ENCODE results near the gene ORAI1. TPM values are rescaled to one million over a fixed set of nuclear protein-coding genes. Genes with fewer than 3 reads are reported as not detected.
A peak's percentile ranks its signal among the peaks of the same experiment; 100 is the strongest.

Gene ORAI1
- total RNA-seq, 5 donors from 2014 or later (not counting 1 experiment from before 2014, with no cell fraction given), result 38.9 to 76.5 (median 59.0) TPM

- Mint-ChIP-seq H3K36me3 (no peaks in the 10 kb centered on the region), H3K9me3 (no peaks in the 10 kb centered on the region), H3K4me3 (no peak overlapping the region), H3K4me1 (peaks cover 6 to 12% (median 8%) of the 10 kb centered on the region in 3 donors), H3K27me3 (no peaks in the 10 kb centered on the region), H3K27ac (no peak overlapping the region)
- POLR2A ChIA-PET, result interaction anchor here (0.6 to 0.7 kb wide), 3 partner anchors 8 to 213 kb away, joined by 4 to 9 read pairs (median 4); no protein-coding TSS in a partner anchor
- peak in 5 of 35 experiments; percentile 13 to 37 (median 21) for DNase-seq
- Histone ChIP-seq H3K27me3 (replicated peaks in 1 of 2; ENCODE audit: control insufficient read depth in 2 of 2, extremely low read depth in 1 of 2, insufficient read depth in 2 of 2, low read length in 1 of 2) (no peaks in the 10 kb centered on the region), H3K4me1 (ENCODE audit: control insufficient read depth in 1 of 2, extremely low read depth in 1 of 2, insufficient read depth in 2 of 2, low read length in 2 of 2) (peaks cover 0 to 15% of the 10 kb centered on the region in 2 experiments), H3K27ac (ENCODE audit: low read length) (no peak overlapping the region), H3K9me3 (no peaks in the 10 kb centered on the region), H3K36me3 (ENCODE audit: control insufficient read depth in 2 of 2, extremely low read depth in 1 of 2, insufficient read depth in 1 of 2, low read length in 1 of 2) (no peaks in the 10 kb centered on the region), H3K4me3 (ENCODE audit: control insufficient read depth in 1 of 2, extremely low read depth in 1 of 2, low read length in 1 of 2) (no peak overlapping the region)
- peak in 1 of 4 experiments; percentile 36 for ATAC-seq (replicated peaks in 1 of 4)
- 100% methylated on average over 1 of the region's 9 CpGs for WGBS (ENCODE audit: insufficient coverage)
- CTCF ChIA-PET, result interaction anchor here (0.6 to 1.0 kb wide), 4 partner anchors 63 to 1323 kb away, joined by 3 to 10 read pairs (median 4); partner anchors contain the start of gene RNU4-2 (in 1 of the 2)
These were observed 11.4 kb upstream of the ORAI1 start for GRCh38 chr12:121614872-121615467.

- Mint-ChIP-seq H3K27ac (no peak overlapping the region), H3K9me3 (no peaks in the 10 kb centered on the region), H3K36me3 (no peaks in the 10 kb centered on the region), H3K4me3 (no peak overlapping the region), H3K4me1 (peaks cover 0 to 14% (median 8%) of the 10 kb centered on the region in 3 donors), H3K27me3 (no peaks in the 10 kb centered on the region)
- ATAC-seq (replicated peaks in 1 of 4), result no peak
- POLR2A ChIA-PET, result no interaction called here
- H3K27me3 ChIP-seq (replicated peaks in 1 of 2; ENCODE audit: control insufficient read depth in 2 of 2, extremely low read depth in 1 of 2, insufficient read depth in 2 of 2, low read length in 1 of 2), result no peaks in the 10 kb centered on the region
- H3K27ac ChIP-seq (ENCODE audit: low read length), result no peak overlapping the region
- H3K9me3 ChIP-seq, result no peaks in the 10 kb centered on the region
- 100% methylated on average over 1 of the region's 5 CpGs for WGBS (ENCODE audit: insufficient coverage)
- no peaks in the 10 kb centered on the region for H3K36me3 ChIP-seq (ENCODE audit: control insufficient read depth in 2 of 2, extremely low read depth in 1 of 2, insufficient read depth in 1 of 2, low read length in 1 of 2)
- no peak overlapping the region for H3K4me3 ChIP-seq (ENCODE audit: control insufficient read depth in 1 of 2, extremely low read depth in 1 of 2, low read length in 1 of 2)
- peaks cover 0 to 12% of the 10 kb centered on the region in 2 experiments for H3K4me1 ChIP-seq (ENCODE audit: control insufficient read depth in 1 of 2, extremely low read depth in 1 of 2, insufficient read depth in 2 of 2, low read length in 2 of 2)
- no peak for DNase-seq
- CTCF ChIA-PET, result interaction anchor here in 1 of 2 donors (0.7 kb wide), 1 partner anchor 652 kb away, joined by 3 read pairs; no protein-coding TSS in a partner anchor
These were observed 7.6 kb upstream of the ORAI1 start for GRCh38 chr12:121618659-121619233.

GRCh38 chr12:121620333-121620891 lies 5.9 kb upstream of the ORAI1 start:
- ChIA-PET POLR2A (no interaction called here), CTCF (interaction anchor here in 1 of 2 donors (0.7 kb wide), 1 partner anchor 109 kb away, joined by 3 read pairs; no protein-coding TSS in a partner anchor)
- no peaks in the 10 kb centered on the region for H3K9me3 ChIP-seq
- no peaks in the 10 kb centered on the region for H3K27me3 Mint-ChIP-seq
- no peaks in the 10 kb centered on the region for H3K27me3 ChIP-seq (replicated peaks in 1 of 2; ENCODE audit: control insufficient read depth in 2 of 2, extremely low read depth in 1 of 2, insufficient read depth in 2 of 2, low read length in 1 of 2)
- ATAC-seq (replicated peaks in 1 of 4) (no peak), DNase-seq (no peak)
- H3K36me3 Mint-ChIP-seq, result no peaks in the 10 kb centered on the region
- H3K4me3 ChIP-seq (ENCODE audit: control insufficient read depth in 1 of 2, extremely low read depth in 1 of 2, low read length in 1 of 2), result no peak overlapping the region
- no peak overlapping the region for H3K27ac ChIP-seq (ENCODE audit: low read length)
- WGBS (ENCODE audit: insufficient coverage), result 100% methylated on average over 2 of the region's 8 CpGs
- no peak overlapping the region for H3K4me3 Mint-ChIP-seq
- no peak overlapping the region for H3K27ac Mint-ChIP-seq
- no peaks in the 10 kb centered on the region for H3K9me3 Mint-ChIP-seq
- H3K4me1 Mint-ChIP-seq, result peaks cover 8 to 15% (median 9%) of the 10 kb centered on the region in 3 donors
- H3K4me1 ChIP-seq (ENCODE audit: control insufficient read depth in 1 of 2, extremely low read depth in 1 of 2, insufficient read depth in 2 of 2, low read length in 2 of 2), result peaks cover 5 to 12% of the 10 kb centered on the region in 2 experiments
- no peaks in the 10 kb centered on the region for H3K36me3 ChIP-seq (ENCODE audit: control insufficient read depth in 2 of 2, extremely low read depth in 1 of 2, insufficient read depth in 1 of 2, low read length in 1 of 2)

GRCh38 chr12:121626853-121627640 lies 717 bp downstream of the ORAI1 start:
- CTCF ChIA-PET, result interaction anchor here (0.6 to 4.9 kb wide), 13 partner anchors 10 to 74 kb away, joined by 3 to 37 read pairs (median 6); partner anchors contain the start of gene MORN3 (in 1 of the 2)
- Mint-ChIP-seq H3K27me3 (no peaks in the 10 kb centered on the region), H3K27ac (peak overlapping the region; percentile 96 to 97), H3K4me3 (peak overlapping the region; percentile 93 to 95 (median 93)), H3K36me3 (peaks cover 14% of the 10 kb centered on the region), H3K9me3 (no peaks in the 10 kb centered on the region), H3K4me1 (peaks cover 50 to 58% (median 52%) of the 10 kb centered on the region in 3 donors)
- Histone ChIP-seq H3K4me3 (ENCODE audit: control insufficient read depth in 1 of 2, extremely low read depth in 1 of 2, low read length in 1 of 2) (peak overlapping the region; percentile 85 to 96), H3K27ac (ENCODE audit: low read length) (peak overlapping the region; percentile 89), H3K36me3 (ENCODE audit: control insufficient read depth in 2 of 2, extremely low read depth in 1 of 2, insufficient read depth in 1 of 2, low read length in 1 of 2) (peaks cover 0 to 6% of the 10 kb centered on the region in 2 donors), H3K4me1 (ENCODE audit: control insufficient read depth in 1 of 2, extremely low read depth in 1 of 2, insufficient read depth in 2 of 2, low read length in 2 of 2) (peaks cover 30 to 60% of the 10 kb centered on the region in 2 experiments), H3K9me3 (no peaks in the 10 kb centered on the region), H3K27me3 (replicated peaks in 1 of 2; ENCODE audit: control insufficient read depth in 2 of 2, extremely low read depth in 1 of 2, insufficient read depth in 2 of 2, low read length in 1 of 2) (no peaks in the 10 kb centered on the region)
- DNase-seq (peak; percentile 58 to 90 (median 78)), ATAC-seq (replicated peaks in 1 of 4) (peak; percentile 30 to 62 (median 40))
- WGBS (ENCODE audit: insufficient coverage), result 0% methylated on average over 38 of the region's 53 CpGs
- POLR2A ChIA-PET, result interaction anchor here (0.6 to 2.6 kb wide), 13 partner anchors 10 to 1831 kb away, joined by 3 to 58 read pairs (median 6); no protein-coding TSS in a partner anchor

- Mint-ChIP-seq H3K4me3 (peak overlapping the region; percentile 93 to 95 (median 93)), H3K36me3 (peaks cover 18% of the 10 kb centered on the region), H3K27me3 (no peaks in the 10 kb centered on the region), H3K27ac (peak overlapping the region; percentile 96 to 97), H3K9me3 (no peaks in the 10 kb centered on the region), H3K4me1 (peaks cover 60 to 68% (median 62%) of the 10 kb centered on the region in 3 donors)
- WGBS (ENCODE audit: insufficient coverage), result 7% methylated on average over 2 of the region's 8 CpGs
- peaks cover 1 to 6% of the 10 kb centered on the region in 2 donors for H3K36me3 ChIP-seq (ENCODE audit: control insufficient read depth in 2 of 2, extremely low read depth in 1 of 2, insufficient read depth in 1 of 2, low read length in 1 of 2)
- no peaks in the 10 kb centered on the region for H3K27me3 ChIP-seq (replicated peaks in 1 of 2; ENCODE audit: control insufficient read depth in 2 of 2, extremely low read depth in 1 of 2, insufficient read depth in 2 of 2, low read length in 1 of 2)
- H3K4me3 ChIP-seq (ENCODE audit: control insufficient read depth in 1 of 2, extremely low read depth in 1 of 2, low read length in 1 of 2), result peak overlapping the region; percentile 85 to 96
- ChIA-PET POLR2A (interaction anchor here in 1 of 2 donors (0.7 to 2.6 kb wide), 4 partner anchors 40 to 174 kb away, joined by 5 to 58 read pairs (median 13); no protein-coding TSS in a partner anchor), CTCF (interaction anchor here (0.5 to 2.9 kb wide), 9 partner anchors 9 to 210 kb away, joined by 3 to 20 read pairs (median 4); partner anchors contain the start of gene MORN3 (in 1 of the 2))
- peak overlapping the region; percentile 89 for H3K27ac ChIP-seq (ENCODE audit: low read length)
- H3K9me3 ChIP-seq, result no peaks in the 10 kb centered on the region
- peaks cover 37 to 70% of the 10 kb centered on the region in 2 experiments for H3K4me1 ChIP-seq (ENCODE audit: control insufficient read depth in 1 of 2, extremely low read depth in 1 of 2, insufficient read depth in 2 of 2, low read length in 2 of 2)
- peak in 1 of 35 experiments; percentile 22 for DNase-seq
- ATAC-seq (replicated peaks in 1 of 4), result no peak
These were observed 1.7 kb downstream of the ORAI1 start for GRCh38 chr12:121628037-121628436.
